GM12873 (cell line): ENCODE data around the gene COLEC12.

Experiments used
- CTCF ChIP-seq: IDR thresholded peaks from 2 replicates; pipeline ENCODE4 v1.5.1; 2012; ENCODE audit warnings: low read depth, mild to moderate bottlenecking, moderate library complexity, low read length, control low read depth; ENCODE audit not compliant: insufficient read depth; ENCODE audit errors: missing control alignments

The COLEC12 gene

DNA sequence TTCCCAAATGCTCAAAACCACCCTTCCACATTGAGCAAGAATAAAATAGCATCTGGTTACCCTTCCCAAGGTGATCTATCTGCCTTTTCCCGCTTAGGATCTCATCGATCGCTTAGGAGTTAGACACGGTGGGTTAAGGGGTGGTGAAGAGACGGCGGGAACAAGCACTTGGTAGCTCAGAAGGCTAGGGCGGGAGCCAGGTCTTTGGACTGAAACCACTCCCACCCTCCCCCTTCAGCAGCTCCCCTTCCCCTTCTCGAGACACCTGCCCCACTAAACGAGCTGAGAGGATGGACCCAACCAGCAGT lies 233.2 kb downstream of the COLEC12 start:
- no peak for TF ChIP-seq CTCF
